ENCODE data around the gene LSR. TPM values are rescaled to one million over a fixed set of nuclear protein-coding genes. Genes with fewer than 3 reads are reported as not detected.

Gene LSR
- total RNA-seq, 1 donor from 2014 or later = 42.8 TPM

DNA sequence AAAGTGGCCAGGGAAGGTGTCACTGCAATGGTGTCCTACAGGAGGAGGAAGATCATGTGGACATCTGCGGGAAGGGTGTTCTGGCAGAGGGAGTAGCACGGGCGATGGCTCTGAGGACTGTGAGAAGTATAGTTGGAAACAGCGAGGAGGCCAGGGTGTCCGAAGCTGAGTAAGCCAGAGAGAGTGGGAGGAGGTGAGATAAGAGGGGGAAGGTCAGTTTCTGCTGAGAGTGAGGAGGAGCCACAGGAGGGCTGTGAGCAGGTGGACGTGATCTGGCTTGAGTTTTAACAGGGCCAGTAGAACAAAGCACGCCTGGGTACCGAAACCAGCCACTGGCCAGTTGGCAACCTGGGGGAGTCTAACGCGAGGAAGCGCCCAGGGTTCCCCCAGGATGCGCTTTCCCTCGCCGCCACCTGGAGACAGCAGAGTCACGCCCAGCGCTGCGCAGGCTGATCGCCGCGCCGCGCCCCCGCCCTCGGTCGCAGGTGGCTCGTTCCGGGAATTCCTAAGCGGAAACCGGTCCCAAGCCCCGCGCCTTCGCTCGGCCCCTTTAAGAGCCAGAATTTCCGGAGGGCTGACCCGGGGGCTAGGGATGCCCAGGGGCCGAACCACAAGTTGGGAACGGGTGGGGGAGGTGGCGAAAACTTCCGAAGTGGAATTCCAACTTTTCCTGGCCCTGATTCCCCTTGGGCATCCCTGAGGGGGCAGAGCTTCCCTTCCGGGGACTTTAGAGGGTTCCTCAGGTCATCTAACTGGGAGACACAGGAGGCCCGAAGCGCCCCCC lies 1.1 kb upstream of the LSR start:
- peak; percentile 78 for DNase-seq (ENCODE audit: low read depth)

DNA sequence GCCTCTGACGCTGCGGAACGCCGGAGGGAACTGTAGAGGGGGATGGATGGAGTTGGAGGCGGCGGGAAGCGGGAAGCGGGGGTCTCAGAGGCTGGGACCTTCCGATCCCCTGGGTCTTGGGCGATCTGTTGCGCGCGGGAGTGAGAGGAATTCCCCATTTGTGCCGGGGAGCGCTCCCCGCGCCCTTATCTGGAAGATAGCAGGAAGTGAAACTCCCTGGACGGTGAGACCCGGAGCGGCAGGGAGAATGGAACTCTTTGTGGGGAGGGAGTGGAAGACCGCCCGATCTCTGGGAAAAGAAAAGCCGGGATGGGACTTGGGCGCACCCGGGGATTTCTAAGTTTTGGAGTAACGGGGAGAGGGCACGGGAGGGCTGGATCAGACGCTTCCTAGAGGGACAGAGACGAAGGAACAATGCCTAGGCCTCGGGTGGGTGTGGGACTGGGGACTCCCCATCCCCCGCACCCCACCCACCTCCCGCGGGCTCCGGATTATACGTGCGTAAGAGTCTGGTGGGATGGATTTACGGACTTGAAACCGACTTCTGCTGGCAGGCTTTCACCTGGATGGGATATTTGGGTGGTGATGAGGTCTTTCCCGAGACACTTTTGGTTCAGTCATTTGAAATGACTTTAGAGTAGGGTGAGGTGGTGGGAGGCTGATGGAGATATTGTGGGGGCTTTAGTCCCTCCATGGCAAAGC lies 495 bp downstream of the LSR start:
- DNase-seq (ENCODE audit: low read depth) = no peak

DNA sequence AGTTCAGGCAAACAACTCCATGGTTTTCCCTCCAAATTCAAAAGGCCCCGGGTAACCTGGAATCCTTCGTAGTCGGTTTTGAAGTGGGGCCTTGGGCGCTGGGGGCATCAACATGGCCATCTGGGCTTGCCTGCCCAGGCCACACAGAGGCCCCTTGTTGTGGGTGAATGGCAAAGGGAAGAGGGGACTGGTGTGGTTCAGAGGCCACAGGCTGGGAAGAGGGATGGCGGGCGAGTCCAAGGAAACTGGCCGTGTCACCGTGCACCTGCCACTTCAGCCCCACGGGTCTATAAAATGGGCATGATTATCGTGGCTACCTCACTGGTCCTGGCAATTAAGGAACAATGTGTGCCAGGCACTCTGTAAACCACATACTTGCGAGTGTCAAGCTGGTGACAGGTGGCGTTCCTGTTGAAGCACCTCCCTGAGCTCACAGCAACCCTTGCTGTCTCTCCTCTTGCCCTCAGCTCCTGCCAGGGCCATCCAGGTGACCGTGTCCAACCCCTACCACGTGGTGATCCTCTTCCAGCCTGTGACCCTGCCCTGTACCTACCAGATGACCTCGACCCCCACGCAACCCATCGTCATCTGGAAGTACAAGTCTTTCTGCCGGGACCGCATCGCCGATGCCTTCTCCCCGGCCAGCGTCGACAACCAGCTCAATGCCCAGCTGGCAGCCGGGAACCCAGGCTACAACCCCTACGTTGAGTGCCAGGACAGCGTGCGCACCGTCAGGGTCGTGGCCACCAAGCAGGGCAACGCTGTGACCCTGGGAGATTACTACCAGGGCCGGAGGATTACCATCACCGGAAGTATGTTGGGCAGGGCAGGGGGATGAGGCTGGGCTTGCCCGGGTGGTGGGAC lies 1.3 kb downstream of the LSR start:
- no peak for DNase-seq (ENCODE audit: low read depth)

DNA sequence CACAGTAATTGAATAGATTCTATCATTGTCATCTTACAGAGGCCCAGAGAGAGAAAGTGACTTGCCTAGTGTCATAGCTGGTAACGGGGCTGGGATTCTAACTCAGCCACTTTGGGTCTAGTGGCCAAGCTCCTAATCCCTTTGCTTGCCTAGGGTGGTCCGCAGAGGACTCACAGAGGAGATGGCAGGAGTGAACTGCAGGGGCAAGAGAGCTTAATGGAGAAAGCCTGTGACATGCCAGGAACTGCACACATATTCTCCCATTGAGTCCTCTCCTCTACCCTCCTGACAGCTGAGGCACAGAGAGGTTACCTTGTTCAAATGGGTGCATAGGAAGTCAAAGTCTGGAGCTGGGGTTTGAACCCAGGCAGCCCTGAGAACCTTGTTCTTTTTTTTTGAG lies 2.7 kb downstream of the LSR start:
- no peak for DNase-seq (ENCODE audit: low read depth)

DNA sequence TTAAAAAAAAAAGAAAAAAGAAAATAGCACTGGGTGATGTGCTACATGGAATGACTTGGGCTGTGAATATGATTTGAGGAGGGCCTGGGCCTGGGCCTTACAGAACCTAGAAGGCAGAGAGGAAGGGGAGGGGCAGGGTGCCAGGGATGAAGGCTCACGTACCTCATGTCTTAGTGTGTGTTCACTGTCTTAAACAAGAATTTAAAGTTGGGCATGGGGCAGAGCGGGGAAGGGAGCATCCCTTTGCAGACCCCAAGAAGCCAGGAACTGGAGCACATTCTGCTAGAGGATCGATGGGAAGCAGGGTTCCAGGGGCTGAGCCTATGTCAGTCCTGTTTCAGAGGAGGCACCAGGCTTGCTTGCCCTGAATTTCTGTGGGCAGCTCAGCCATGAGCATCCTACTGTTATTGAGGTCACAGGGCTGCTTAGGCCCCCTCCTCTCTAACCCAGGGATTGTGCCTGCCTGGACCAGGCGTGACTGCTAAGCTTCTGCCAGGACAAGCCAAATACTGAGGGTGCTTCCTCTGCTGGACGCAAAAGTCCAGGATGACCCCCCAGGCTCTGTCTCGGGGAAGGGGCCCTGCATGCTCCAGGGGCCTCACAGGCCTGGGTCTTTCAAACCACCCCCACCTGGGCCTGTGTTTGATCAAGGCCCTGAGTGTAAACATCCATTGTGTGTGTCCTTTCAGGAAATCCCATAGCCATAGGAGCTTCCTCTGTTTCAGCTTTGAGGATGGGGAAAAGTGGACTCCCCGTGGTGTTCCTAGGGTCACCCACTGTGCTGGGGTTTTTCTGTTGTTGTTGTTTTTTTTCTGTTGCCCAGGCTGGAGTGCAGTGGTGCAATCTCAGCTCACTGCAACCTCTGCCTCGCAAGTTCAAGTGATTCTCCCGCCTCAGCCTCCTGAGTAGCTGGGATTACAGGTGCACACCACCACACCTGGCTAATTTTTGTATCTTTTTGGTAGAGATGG lies 4.8 kb downstream of the LSR start:
- DNase-seq (ENCODE audit: low read depth) = no peak

DNA sequence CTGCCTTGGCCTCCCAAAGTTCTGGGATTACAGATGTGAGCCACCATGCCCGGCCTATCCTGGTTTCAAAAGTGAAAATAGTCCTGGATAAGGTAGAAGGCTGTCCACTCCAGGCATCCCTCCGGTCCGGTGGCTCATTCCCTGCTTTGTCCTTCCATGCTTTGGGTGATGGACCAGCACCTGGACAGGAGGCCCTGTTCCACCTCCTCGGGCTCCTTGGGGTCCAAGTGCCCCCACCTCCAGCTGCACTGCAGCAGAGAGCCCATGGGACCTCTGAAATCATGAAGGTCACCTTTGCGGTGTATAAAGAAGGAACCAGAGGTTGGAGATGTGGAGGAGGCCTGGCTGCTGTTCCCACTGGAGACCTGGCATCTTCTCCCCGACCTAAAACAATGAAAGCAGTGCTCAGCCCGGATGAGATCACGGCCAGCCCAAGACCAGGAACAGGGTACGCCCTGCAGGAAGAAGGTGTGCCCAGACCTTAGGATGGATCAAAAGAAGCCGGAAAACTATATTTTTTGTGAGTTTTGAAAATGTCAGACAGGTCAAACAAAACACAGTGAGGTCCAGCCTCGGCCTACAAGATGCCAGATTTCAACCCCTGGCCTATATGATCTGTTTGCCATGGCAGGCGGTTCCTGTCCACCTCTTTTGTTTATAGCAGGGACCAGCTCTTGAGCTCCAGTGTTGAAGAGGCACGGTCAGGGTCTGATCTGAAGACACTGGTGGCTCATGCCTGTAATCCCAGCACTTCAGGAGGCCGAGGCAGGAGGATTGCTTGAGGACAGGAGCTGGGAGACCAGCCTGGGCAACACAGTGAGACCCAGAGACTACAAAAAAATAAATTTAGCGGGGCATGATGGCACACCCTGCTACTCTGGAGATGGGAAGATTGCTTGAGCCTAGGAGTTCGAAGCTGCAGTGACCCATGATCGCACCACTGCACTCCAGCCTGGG lies 5.8 kb downstream of the LSR start:
- DNase-seq (ENCODE audit: low read depth) = no peak

DNA sequence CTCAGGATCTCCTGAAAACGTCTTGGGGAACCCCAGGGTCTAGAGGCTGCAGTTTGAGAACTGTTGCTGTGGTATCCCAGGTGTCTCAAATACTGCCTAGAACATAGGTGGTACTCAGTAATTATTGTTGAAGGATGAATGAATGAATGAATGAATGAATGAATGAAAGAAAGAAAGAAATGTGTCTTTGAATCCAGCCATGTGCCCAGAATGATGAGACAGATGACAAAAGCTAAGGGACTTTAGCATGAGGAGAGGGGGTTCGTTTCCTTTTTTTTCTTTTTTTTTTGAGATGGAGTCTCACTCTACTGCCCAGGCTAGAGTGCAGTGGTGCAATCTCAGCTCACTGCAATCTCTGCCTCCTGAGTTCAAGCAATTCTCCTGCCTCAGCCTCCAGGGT lies 7.8 kb downstream of the LSR start:
- no peak for DNase-seq (ENCODE audit: low read depth)

DNA sequence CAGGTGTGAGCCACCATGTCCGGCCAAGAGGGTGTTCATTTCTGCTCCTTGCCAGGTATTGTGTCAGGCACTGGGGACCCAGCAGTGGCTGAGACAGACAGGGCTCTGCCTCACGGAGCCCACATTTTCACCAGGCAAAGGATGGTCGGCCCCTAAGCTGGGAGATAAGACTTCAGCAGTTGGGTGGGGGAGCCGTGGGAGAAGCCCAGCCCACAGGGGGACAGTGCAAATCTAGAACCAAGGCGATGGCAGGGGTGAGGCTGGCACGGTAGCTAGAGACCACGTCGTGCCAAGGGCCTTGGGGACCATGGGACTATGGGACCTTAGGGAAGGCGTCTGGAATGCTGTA lies 8.3 kb downstream of the LSR start:
- DNase-seq (ENCODE audit: low read depth) = no peak

DNA sequence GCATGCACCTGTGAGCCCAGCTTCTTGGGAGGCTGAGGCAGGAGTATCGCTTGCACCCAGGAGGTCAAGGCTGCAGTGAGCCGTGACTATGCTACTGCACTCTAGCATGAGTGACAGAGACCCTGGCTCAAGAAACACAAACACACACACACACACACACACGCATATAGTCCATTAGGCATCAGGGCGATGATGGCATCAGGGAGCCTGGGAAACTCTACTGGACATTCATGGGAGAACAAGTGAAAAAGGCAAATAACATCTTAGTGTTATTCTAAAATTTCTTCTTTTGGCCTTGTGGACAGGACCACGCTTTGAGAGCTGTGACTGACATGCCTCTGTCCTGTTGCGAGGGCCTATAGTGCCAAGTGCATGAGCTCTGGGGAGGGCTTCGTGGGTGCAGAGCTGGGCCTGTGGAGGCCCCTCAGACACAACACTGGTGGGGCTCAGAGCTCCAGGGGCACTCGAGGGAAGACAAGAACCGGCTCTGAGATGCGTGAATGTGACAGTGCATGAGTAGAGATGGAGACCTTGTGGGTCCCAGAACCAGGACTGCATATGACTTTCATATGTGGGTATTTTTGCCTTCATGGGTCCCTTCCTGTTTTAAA lies 12.0 kb downstream of the LSR start:
- DNase-seq (ENCODE audit: low read depth) = no peak

DNA sequence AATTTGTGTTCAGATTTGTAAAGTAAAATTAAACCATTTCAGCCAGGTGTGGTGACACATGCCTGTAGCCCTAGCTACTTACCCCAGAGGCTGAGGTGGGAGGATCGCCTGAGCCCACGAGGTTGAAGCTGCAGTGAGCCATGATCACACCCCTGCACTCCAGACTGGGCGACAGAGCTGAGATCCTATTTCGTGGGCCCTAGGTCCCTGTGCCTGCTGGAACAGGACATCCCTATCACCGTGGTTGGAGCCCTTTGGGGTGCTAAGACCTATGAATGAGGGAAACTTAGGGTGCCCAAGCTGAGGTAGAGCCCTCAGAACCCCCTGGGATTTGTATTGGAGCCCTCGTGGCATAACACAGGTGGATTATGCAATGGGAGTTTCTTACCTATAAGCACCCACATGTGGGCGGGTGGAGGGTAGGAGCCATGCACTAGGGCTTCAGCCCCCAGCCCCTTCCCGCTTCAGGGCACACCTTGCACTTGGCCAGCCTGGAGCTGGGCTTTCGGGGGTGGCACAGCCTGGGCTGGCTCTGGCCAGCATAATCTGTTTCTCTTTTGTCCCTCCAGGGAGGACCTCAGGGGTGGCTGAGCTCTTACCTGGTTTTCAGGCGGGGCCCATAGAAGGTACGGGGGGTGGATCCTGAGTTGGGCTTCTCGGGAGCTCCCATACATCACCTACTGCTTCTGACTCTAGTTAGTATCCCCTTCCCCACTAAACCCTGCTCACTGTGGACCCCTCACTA lies 12.7 kb downstream of the LSR start:
- no peak for DNase-seq (ENCODE audit: low read depth)

DNA sequence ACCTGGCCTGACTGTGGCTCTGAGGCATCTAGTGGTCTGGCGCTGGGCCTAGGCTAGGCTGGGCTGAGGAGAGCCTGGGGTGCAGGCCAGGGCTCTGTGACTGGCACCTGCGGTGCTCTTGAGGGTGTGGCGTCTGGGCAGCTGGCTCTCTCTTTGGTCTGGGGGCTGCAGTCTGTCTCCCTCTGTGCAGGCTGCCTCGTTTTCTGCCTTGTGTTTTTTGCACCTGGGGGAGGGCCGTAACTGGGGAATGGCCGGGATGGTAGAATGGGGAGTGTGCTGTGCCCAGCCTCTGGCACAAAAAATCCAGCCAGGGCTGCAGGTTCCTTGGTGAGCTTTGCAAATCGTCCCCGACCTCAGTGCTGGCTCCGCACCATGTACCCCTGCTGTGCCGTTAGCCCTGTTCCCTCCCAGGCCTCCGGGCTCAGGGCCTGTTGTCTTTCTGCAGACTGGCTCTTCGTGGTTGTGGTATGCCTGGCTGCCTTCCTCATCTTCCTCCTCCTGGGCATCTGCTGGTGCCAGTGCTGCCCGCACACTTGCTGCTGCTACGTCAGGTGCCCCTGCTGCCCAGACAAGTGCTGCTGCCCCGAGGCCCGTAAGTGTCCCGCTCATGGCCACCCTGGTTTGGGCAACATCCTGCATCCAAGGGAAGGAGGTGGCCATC lies 13.4 kb downstream of the LSR start:
- DNase-seq (ENCODE audit: low read depth) = no peak

DNA sequence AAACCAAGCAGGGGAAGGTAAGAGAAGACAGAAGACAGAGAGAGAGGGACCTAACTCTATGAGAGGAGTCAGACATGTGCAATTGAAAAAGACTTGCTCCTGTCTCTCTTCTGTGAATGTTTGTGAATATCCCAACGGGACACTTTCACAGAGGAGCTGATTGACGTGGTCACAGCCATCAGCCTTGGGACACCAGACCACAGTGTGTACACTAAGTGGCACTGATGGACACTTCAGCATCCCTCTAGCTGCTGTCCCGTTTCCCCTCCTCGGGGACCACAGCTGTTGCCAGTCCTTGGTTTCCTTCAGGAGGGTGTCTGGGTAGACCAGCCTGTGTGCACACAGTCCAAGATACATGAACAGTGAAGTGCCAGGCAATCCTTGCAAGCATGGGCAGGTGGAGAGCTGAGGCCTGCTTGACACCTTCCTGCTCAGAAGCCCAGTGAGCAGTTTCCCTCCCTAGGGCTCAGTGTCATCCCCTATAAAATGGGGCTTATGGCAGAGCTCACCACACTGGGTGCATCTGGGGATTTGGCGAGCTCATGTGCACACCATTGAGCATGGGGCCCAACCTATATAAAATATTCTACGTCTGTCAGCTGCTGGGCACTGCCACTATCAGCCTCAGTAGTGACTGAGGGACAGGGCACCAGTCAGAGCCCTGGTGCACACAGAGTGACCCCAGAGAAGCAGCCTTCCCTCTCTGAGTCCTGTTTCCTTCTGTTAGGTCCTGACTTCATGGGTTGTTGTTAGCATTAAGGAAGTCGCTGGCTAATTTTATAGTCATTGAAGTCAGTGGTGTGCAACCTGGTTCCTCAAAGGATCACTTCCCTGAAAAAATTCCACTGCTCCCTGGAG lies 15.7 kb downstream of the LSR start:
- peak; percentile 60 for DNase-seq (ENCODE audit: low read depth)

DNA sequence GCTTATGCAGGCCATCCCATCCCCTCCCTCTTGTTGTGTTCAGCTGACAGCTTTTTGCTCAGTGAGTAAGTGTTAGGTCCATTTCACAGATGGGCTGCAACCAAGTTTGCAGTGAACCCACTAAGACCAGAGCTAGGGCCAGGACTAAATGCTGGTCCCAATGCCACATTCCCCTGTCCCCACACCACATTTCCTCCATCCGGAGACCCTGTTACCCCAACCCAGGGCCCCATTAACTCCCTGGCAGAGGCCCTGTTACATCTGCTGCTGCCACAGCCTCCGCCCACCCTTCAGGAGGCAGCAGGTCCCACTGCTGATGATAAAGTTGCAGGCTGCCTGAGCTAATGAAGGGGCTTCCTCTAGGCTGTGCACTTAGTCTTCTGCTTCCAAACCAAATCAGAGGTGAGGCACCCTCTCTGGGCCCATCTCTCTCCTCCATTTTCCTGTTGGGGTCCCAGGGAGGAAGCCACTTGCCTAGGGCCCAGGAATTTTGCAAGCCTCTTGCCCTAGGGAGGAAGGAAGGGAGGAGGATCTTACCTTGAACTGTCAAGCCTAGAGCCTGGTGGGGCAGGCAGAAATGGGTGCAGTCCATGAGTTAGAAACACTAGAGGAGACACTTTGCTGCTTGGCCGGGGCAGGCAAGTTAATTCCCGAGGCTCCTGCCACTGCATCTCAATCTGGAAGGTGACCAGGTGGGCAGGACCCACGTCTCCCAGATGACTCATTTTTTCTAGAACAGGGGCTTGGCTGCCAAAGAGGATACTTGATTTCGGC lies 16.5 kb downstream of the LSR start:
- no peak for DNase-seq (ENCODE audit: low read depth)

DNA sequence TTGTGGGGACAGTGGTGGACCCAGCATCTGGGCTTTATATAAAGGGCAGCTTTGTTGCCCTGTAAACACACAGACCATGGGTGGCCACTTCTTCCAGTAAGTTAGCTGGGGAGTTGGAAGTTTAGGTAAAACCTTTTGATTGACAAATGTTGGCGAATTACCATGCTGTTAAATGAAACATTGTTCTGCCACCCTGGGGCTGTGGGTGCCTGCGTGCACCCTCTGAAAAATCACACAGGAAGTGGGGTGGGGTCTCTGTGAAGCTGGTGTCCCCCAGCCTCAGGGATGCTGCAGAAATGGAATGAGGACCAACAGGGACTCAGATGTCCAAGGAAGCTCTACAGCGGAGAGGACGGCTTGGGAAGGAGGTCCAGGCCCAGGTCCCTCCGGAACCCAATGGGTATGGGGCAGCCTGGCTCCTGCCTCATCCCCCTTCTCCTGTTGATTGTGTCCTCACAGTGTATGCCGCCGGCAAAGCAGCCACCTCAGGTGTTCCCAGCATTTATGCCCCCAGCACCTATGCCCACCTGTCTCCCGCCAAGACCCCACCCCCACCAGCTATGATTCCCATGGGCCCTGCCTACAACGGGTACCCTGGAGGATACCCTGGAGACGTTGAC lies 17.2 kb downstream of the LSR start:
- DNase-seq (ENCODE audit: low read depth) = no peak

DNA sequence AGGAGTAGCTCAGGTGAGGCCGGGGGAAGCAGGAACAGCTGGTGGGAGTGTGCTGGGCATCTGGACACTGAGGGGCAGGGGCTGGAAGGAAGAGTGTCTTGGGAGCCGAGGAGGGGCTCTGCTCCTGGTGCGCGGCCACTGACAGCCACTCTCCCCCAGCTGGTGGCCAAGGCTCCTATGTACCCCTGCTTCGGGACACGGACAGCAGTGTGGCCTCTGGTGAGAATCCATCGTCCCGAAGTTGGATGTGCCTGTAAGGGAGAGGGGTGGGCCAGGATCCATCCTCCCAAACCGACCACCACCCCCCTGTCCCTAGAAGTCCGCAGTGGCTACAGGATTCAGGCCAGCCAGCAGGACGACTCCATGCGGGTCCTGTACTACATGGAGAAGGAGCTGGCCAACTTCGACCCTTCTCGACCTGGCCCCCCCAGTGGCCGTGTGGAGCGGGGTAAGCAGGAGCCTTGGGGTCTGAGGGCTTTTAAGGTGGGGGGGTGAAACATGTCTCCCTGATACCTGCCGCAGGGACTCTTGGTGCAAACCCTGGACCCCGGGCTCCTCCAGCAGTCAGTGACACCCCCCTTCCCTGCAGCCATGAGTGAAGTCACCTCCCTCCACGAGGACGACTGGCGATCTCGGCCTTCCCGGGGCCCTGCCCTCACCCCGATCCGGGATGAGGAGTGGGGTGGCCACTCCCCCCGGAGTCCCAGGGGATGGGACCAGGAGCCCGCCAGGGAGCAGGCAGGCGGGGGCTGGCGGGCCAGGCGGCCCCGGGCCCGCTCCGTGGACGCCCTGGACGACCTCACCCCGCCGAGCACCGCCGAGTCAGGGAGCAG lies 17.9 kb downstream of the LSR start:
- DNase-seq (ENCODE audit: low read depth) = no peak
